Airway epithelial cell (primary cell): ENCODE results near the gene GPX8. TPM values are rescaled to one million over a fixed set of nuclear protein-coding genes. Genes with fewer than 3 reads are reported as not detected.

ENCODE experiments used
- total RNA-seq: library from RNA; depleted of rRNA; stranded (reverse); fragments of >200 nt; gene quantifications from 2 replicates; pipeline ENCODE4 v1.2.3, GENCODE V29; 2015

Gene GPX8, protein sequence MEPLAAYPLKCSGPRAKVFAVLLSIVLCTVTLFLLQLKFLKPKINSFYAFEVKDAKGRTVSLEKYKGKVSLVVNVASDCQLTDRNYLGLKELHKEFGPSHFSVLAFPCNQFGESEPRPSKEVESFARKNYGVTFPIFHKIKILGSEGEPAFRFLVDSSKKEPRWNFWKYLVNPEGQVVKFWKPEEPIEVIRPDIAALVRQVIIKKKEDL
- 26.2 and 35.0 TPM in 2 replicates for total RNA-seq

GRCh38 chr5:55159763-55160492 lies at the start of gene GPX8:
GPX8 (plus strand) TSS chr5:55160171; CDS start chr5:55160193, 22 bp downstream.

DNA sequence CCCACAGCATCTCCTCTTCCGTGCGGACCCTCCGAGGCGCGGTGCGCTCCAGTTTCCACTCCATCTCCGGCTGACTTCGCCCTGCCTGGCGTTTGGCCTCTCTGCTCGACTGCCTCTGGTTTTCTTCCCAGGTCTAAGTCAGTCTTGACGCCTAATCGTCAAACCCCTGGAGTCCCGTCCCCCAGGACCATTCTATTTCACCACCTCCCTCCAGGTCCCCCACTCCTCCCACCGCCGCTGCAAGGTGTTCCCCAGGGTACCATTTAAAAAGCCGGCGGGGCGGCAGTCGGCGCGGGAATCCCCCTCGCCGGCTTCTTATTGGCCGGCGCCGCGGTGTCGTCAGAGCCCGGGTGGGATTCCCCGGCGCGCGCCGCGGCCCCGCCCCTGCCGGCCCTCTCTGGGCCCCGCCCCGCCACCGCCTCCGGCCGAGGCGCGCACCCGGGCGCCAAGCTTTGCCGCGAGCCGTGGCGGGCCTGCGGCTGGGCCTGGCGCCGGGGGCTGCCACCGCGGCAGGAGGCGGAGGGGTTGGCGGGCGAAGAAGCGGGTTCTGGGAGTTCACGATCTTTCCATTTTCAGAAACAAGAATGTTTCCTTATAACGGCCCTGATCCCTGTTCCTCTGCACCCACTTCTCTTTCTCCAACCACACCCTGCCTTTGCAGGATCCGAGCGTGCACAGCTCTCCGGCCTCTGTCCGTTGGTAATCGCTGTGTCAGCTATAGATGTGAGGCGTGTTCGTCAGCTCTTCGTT lies 13.1 kb downstream of the GPX8 start, which contains the start of gene CDC20B:
CDC20B (minus strand) TSS at position 241 of the 750 bp plus-strand sequence; CDS start at position 64, 177 bp downstream.

Other genes with a start within 250 kb of the GPX8 start
- gene ESM1, start 174.6 kb upstream of the GPX8 start, total RNA-seq: 0.14 and 0.56 TPM in 2 replicates
- gene GZMK, start 135.9 kb upstream of the GPX8 start, total RNA-seq: not detected in 2 replicates
- gene GZMA, start 57.5 kb upstream of the GPX8 start, total RNA-seq: not detected in 2 replicates
- gene CDC20B, start 13.0 kb downstream of the GPX8 start, total RNA-seq: not detected in 2 replicates
- gene MCIDAS, start 67.1 kb downstream of the GPX8 start, total RNA-seq: 0.42 TPM in 1 of 2 replicates, not detected in the other
- 1.8 and 3.5 TPM in 2 replicates for gene CCNO, start 73.4 kb downstream of the GPX8 start, total RNA-seq
- 22.5 and 28.9 TPM in 2 replicates for gene DHX29, start 147.5 kb downstream of the GPX8 start, total RNA-seq
- 82.4 and 112 TPM in 2 replicates for gene MTREX, start 147.8 kb downstream of the GPX8 start, total RNA-seq